Large intestine (tissue), 3 donors: ENCODE data around the gene ROR1. TPM values are rescaled to one million over a fixed set of nuclear protein-coding genes. Genes with fewer than 3 reads are reported as not detected.

Experiments used
- DNase-seq, 2 donors: peaks; one replicate each; pipeline versions ENCODE4 v3.0.0 to v3.0.0-alpha.2; 2013
- H3K27ac ChIP-seq: one replicate; pipeline ENCODE4 v1.5.1; 2013; ENCODE audit warnings: low read length
- H3K27me3 ChIP-seq: 2 replicates; pipeline ENCODE4 v1.6.1; 2013; ENCODE audit warnings: low read length; ENCODE audit not compliant: control insufficient read depth, insufficient read depth
- H3K36me3 ChIP-seq: 2 replicates; pipeline ENCODE4 v1.6.1; 2013; ENCODE audit warnings: low read length; ENCODE audit not compliant: control insufficient read depth, insufficient read depth
- H3K4me1 ChIP-seq: one replicate; pipeline ENCODE4 v1.6.1; 2013; ENCODE audit warnings: low read length; ENCODE audit not compliant: control insufficient read depth, insufficient read depth
- H3K4me3 ChIP-seq: one replicate; pipeline ENCODE4 v1.5.1; 2013; ENCODE audit warnings: low read length
- H3K9me3 ChIP-seq: one replicate; pipeline ENCODE4 v1.6.1; 2013; ENCODE audit warnings: mild to moderate bottlenecking, low read depth, low read length, moderate library complexity; ENCODE audit not compliant: control insufficient read depth
- WGBS: methylation state at CpG from one replicate; pipeline ENCODE4 v1.1.5; 2013; ENCODE audit warnings: low lambda C conversion rate; ENCODE audit not compliant: insufficient coverage; 5-methylcytosine and 5-hydroxymethylcytosine counted together
- polyA plus RNA-seq: library from polyadenylated mRNA; unstranded; fragments of 120-200 nt; gene quantifications from one replicate; pipeline ENCODE4 v1.2.1, GENCODE V29; 2013

ROR1 gene
- polyA plus RNA-seq, 1 donor = 14.4 TPM

DNA sequence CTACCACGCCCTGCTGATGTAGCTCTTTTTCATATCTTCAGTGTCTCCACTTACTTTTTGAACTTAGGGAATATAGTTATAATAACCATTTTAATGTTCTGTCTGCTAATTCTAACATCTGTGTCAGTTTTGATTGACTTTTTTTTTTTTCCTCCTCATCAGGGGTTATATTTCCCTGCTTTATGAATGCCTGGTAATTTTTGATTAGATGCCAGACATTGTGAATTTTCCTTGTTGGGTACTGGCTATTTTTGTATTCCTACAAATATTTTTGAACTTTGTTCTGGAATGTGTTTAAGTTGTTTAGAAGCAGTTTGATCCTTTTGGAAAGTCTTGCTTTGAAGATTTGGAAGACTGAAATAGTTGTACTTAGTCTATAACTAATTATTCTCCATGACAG lies 82.1 kb downstream of the ROR1 start:
- Histone ChIP-seq H3K27ac (no peak overlapping the region), H3K36me3 (no peaks in the 10 kb centered on the region), H3K4me3 (no peak overlapping the region), H3K9me3 (peaks cover 6% of the 10 kb centered on the region), H3K27me3 (no peaks in the 10 kb centered on the region), H3K4me1 (no peaks in the 10 kb centered on the region)
- DNase-seq = no peak
- WGBS = no CpG with 5 or more reads among the region's 1 CpG

GRCh38 chr1:63856924-63857323 lies 83.1 kb downstream of the ROR1 start:
- Histone ChIP-seq H3K4me3 (no peak overlapping the region), H3K36me3 (no peaks in the 10 kb centered on the region), H3K27me3 (no peaks in the 10 kb centered on the region), H3K27ac (no peak overlapping the region), H3K4me1 (no peaks in the 10 kb centered on the region), H3K9me3 (peaks cover 6% of the 10 kb centered on the region)
- WGBS = 100% methylated on average over 1 of the region's 4 CpGs
- no peak for DNase-seq

DNA sequence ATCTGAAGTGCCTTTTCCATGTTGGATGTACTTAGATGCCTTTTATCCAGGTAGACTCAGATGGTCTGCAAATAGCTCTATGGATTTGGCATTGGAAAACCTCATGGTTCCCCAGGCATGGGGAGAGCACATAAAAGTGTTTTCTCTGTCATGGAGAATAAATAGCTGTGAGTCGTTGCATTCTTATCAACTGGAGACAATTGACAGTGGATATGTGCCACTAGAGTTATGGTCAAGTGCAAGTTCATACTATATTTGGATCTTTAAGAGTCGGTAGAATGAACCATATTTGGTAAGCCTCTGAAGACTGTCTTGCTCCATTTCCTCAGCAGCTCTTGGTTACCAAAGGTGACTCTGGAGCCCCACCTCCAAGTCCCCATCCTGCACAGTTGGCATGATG lies 83.7 kb downstream of the ROR1 start:
- H3K27ac ChIP-seq = no peak overlapping the region
- peaks cover 6% of the 10 kb centered on the region for H3K9me3 ChIP-seq
- H3K4me1 ChIP-seq = no peaks in the 10 kb centered on the region
- H3K27me3 ChIP-seq = no peaks in the 10 kb centered on the region
- H3K4me3 ChIP-seq = no peak overlapping the region
- DNase-seq = no peak
- whole genome bisulfite sequencing = no CpG with 5 or more reads among the region's 2 CpGs
- no peaks in the 10 kb centered on the region for H3K36me3 ChIP-seq

DNA sequence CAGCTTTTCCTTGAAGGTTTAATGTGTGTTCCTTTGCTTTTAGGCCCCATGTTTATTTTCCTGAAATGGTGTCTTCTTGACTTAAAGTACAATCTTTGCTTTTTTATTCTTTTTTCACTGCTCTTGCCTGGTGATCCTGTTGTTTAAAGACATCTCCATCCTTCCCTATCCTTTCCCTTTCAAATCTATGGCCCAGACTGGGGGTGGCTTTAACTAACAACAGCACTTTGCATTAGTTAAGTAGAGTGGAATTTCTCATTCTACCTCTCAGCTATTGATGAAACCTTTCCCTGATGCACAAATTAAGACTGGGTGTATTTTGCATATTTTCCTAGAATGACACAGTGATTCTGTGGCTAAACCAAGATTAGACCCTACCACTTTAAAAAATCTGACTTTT lies 84.3 kb downstream of the ROR1 start:
- Histone ChIP-seq H3K27ac (no peak overlapping the region), H3K27me3 (no peaks in the 10 kb centered on the region), H3K4me3 (no peak overlapping the region), H3K4me1 (no peaks in the 10 kb centered on the region), H3K36me3 (no peaks in the 10 kb centered on the region), H3K9me3 (peaks cover 6% of the 10 kb centered on the region)
- DNase-seq = no peak

- no peak overlapping the region for H3K27ac ChIP-seq
- H3K27me3 ChIP-seq = no peaks in the 10 kb centered on the region
- no peaks in the 10 kb centered on the region for H3K36me3 ChIP-seq
- no peaks in the 10 kb centered on the region for H3K4me1 ChIP-seq
- peaks cover 6% of the 10 kb centered on the region for H3K9me3 ChIP-seq
- no peak for DNase-seq
- H3K4me3 ChIP-seq = no peak overlapping the region
- WGBS = no CpG with 5 or more reads among the region's 3 CpGs
Measured at GRCh38 chr1:63859480-63860275, 85.9 kb downstream of the ROR1 start.

- Histone ChIP-seq H3K36me3 (no peaks in the 10 kb centered on the region), H3K27me3 (no peaks in the 10 kb centered on the region), H3K4me1 (no peaks in the 10 kb centered on the region), H3K4me3 (no peak overlapping the region), H3K27ac (no peak overlapping the region), H3K9me3 (no peaks in the 10 kb centered on the region)
- DNase-seq = no peak
- WGBS = no CpG with 5 or more reads among the region's 6 CpGs
Measured at GRCh38 chr1:63861052-63861691, 87.4 kb downstream of the ROR1 start.

GRCh38 chr1:63863145-63863544 lies 89.3 kb downstream of the ROR1 start:
- Histone ChIP-seq H3K4me1 (no peaks in the 10 kb centered on the region), H3K9me3 (no peaks in the 10 kb centered on the region), H3K27me3 (no peaks in the 10 kb centered on the region), H3K27ac (no peak overlapping the region), H3K4me3 (no peak overlapping the region), H3K36me3 (no peaks in the 10 kb centered on the region)
- DNase-seq = no peak
- no CpG with 5 or more reads among the region's 3 CpGs for WGBS

GRCh38 chr1:63864224-63864641 lies 90.4 kb downstream of the ROR1 start:
- H3K4me1 ChIP-seq = no peaks in the 10 kb centered on the region
- no peaks in the 10 kb centered on the region for H3K9me3 ChIP-seq
- H3K4me3 ChIP-seq = no peak overlapping the region
- H3K27me3 ChIP-seq = no peaks in the 10 kb centered on the region
- WGBS = no CpG with 5 or more reads among the region's 4 CpGs
- no peak for DNase-seq
- H3K36me3 ChIP-seq = no peaks in the 10 kb centered on the region
- no peak overlapping the region for H3K27ac ChIP-seq

DNA sequence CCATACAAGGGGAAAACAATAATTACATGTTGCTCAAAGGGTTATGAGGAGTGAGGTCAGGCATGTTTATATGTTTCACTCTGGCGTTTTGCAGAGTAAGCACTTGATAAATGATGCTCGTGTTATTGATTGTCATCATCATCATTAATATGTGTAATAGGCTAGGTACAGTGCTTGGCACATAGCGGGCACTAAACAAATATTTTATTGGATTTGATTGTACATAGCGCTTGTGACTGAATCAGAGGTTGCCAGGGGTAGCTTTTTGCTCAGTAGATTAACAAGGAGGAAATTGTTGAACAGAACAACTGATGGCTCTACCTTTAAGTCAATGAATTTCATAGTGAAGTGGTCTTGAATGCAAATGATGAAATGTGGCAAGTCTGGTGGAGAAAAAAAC lies 91.7 kb downstream of the ROR1 start:
- no peaks in the 10 kb centered on the region for H3K27me3 ChIP-seq
- H3K4me3 ChIP-seq = no peak overlapping the region
- DNase-seq = no peak
- no peaks in the 10 kb centered on the region for H3K9me3 ChIP-seq
- H3K36me3 ChIP-seq = no peaks in the 10 kb centered on the region
- H3K4me1 ChIP-seq = no peaks in the 10 kb centered on the region
- H3K27ac ChIP-seq = no peak overlapping the region
- WGBS = 80% methylated on average over 1 of the region's 4 CpGs

- H3K36me3 ChIP-seq = no peaks in the 10 kb centered on the region
- no peaks in the 10 kb centered on the region for H3K9me3 ChIP-seq
- DNase-seq = no peak
- no peak overlapping the region for H3K4me3 ChIP-seq
- H3K4me1 ChIP-seq = no peaks in the 10 kb centered on the region
- no peaks in the 10 kb centered on the region for H3K27me3 ChIP-seq
- no CpG with 5 or more reads among the region's 3 CpGs for WGBS
- H3K27ac ChIP-seq = no peak overlapping the region
Measured at GRCh38 chr1:63866084-63866483, 92.3 kb downstream of the ROR1 start.
